Fibroblast of villous mesenchyme (primary cell): ENCODE data around the gene ST8SIA3. TPM values are rescaled to one million over a fixed set of nuclear protein-coding genes. Genes with fewer than 3 reads are reported as not detected.

Source experiments
- DNase-seq: peaks from one replicate; pipeline ENCODE4 v3.0.0-alpha.2; 2010; ENCODE audit warnings: low read depth
- H3K4me3 ChIP-seq: 2 replicates; pipeline ENCODE4 v1.5.1; 2011; ENCODE audit warnings: low read depth, mild to moderate bottlenecking, low read length
- total RNA-seq: library from RNA; depleted of rRNA; stranded (reverse); fragments of >200 nt; gene quantifications from 2 replicates; pipeline ENCODE4 v1.2.3, GENCODE V29; 2012
- TF ChIP-seq, protein P1 (sequence below): IDR thresholded peaks from 2 replicates; pipeline ENCODE4 v1.5.1; 2012; ENCODE audit warnings: low read depth, mild to moderate bottlenecking, low read length; ENCODE audit not compliant: insufficient read depth

The ST8SIA3 gene, protein sequence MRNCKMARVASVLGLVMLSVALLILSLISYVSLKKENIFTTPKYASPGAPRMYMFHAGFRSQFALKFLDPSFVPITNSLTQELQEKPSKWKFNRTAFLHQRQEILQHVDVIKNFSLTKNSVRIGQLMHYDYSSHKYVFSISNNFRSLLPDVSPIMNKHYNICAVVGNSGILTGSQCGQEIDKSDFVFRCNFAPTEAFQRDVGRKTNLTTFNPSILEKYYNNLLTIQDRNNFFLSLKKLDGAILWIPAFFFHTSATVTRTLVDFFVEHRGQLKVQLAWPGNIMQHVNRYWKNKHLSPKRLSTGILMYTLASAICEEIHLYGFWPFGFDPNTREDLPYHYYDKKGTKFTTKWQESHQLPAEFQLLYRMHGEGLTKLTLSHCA
- not detected in 2 replicates for total RNA-seq

DNA sequence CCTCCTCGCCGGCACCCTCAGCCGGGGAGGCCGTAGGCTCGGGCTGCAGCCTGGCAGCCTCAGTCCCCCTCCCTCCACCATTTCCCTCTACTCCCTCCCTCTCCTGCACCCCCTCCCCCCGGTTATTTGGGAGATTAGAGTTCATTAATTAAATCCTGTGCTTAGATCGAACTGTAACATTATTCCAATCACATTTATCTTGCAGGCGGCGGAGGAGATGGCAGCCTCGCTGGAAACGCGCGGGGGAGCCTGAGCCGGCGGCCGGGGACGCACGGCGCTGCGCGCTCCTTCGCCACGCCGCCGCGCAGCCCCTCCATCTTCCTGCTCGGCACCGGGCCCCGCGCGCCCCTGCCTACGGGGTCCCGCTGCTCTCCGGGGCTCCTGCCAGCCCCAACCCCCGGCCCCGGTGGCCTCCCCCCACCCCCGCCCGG lies at the start of gene ST8SIA3:
Gene ST8SIA3 (plus strand): TSS at position 287 of the 431 bp plus-strand sequence. CDS start 290 bp downstream, outside the sequence.
- DNase-seq, result no peak
- TF ChIP-seq, protein P1, sequence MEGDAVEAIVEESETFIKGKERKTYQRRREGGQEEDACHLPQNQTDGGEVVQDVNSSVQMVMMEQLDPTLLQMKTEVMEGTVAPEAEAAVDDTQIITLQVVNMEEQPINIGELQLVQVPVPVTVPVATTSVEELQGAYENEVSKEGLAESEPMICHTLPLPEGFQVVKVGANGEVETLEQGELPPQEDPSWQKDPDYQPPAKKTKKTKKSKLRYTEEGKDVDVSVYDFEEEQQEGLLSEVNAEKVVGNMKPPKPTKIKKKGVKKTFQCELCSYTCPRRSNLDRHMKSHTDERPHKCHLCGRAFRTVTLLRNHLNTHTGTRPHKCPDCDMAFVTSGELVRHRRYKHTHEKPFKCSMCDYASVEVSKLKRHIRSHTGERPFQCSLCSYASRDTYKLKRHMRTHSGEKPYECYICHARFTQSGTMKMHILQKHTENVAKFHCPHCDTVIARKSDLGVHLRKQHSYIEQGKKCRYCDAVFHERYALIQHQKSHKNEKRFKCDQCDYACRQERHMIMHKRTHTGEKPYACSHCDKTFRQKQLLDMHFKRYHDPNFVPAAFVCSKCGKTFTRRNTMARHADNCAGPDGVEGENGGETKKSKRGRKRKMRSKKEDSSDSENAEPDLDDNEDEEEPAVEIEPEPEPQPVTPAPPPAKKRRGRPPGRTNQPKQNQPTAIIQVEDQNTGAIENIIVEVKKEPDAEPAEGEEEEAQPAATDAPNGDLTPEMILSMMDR, result no peak
- no peak within 1 kb of the TSS for H3K4me3 ChIP-seq

DNA sequence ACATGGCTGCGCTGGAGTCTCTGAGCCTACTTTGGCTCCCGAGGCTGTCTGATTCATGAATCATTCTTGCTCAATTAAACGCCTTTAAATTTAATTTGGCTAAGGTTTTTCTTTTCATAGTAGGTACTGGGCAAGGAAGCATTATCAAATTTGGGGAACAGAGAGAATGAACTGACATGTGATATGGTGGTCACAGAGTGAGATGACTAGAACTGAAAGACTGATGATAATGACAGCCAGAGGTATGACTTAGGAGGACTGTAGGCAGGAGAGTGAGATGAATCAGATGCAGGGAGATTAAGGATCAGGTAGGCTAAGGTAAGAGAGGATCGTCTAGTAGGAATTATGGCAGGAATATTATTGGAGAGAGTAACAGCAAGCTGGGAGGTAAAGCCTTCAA lies 40.9 kb upstream of the ST8SIA3 start:
- TF ChIP-seq, protein P1, result no peak
- no peak for DNase-seq
- H3K4me3 ChIP-seq, result no peak overlapping the region

DNA sequence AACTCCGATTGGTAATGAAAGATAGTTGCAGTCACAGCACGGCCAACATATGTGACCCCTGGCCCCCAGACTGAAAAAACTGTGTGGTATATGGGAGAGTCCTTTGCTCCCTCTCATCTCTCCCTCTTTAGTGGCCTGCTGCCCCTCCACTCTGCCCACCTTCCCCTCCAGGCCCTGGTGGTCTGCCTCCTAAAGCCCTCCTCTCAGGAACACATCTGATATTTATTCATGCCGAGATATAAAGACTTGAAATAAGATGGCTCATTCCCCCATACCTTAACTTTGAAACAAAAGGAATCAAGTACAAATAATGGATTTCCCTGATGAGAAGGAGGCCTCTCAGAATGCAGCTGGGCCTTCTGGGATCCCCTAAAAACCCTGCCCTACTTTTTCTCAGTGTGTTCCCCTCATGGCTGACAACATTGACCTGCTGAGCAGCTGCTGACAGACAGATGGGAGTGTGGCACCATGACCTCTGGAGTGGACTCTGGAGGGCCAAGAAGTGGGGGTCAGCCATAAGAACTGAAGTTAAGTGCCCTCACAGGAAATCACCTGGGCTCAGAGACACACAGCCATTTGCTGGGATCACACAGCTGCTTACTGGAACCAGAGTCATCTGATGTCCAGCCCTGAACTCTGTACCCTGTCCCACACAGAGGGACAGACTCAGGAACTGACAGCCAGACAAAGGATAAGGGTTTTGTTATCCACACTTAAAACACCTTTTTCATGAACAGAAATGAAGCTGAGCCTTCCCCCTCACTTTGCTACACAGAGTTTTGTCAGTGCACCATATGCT lies 39.8 kb upstream of the ST8SIA3 start:
- TF ChIP-seq, protein P1, result no peak
- DNase-seq, result no peak
- H3K4me3 ChIP-seq, result no peak overlapping the region

DNA sequence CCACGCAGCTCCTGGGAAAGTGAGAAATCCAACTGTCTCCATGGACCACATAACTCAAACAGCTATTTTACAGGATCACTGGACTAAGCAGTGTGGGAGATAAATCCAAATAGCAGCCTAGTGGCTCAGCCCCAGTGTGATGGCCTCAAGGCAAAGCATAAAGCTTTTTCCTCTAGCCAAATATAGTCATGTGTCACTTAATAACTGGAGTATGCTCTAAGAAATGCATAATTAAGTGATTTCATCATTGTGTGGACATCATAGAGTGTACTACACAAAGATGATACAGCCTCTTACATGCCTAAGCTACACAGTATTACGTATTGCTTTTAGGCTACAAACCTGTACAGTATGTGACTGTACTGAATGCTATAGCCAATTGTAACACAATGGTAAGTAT lies 31.8 kb upstream of the ST8SIA3 start:
- H3K4me3 ChIP-seq, result no peak overlapping the region
- TF ChIP-seq, protein P1, result no peak
- no peak for DNase-seq

DNA sequence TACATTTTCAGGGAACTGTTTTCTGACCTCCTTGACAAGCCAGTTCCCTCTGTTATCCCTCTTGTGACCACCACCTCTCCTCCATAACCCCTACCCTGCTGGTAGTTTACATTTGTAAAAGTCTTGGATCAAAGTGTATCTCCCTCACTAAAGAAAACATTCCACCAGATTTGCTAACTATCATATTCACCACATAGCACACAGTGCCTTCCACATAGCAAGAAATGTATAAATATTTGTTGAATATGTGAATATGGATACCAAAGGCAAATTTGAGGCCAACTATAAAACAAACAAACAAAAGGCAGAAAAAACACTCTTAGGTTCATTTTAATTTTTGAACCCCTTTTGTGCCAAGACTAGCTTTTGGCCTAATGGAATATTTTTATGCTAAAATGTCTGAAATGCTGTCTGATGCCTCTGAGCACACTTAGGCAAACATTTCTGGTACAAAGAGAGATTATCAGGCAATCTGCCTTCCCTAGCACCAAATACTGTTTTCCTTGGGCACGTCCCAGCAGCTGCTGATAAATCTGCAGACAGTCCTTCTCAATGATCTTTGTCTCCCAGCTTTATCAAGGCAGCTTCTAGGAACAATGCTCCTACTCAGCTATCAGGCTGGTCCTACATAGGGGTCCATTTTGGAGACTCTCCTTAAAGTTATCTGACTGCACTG lies 26.7 kb upstream of the ST8SIA3 start:
- H3K4me3 ChIP-seq, result no peak overlapping the region
- TF ChIP-seq, protein P1, result no peak
- no peak for DNase-seq

DNA sequence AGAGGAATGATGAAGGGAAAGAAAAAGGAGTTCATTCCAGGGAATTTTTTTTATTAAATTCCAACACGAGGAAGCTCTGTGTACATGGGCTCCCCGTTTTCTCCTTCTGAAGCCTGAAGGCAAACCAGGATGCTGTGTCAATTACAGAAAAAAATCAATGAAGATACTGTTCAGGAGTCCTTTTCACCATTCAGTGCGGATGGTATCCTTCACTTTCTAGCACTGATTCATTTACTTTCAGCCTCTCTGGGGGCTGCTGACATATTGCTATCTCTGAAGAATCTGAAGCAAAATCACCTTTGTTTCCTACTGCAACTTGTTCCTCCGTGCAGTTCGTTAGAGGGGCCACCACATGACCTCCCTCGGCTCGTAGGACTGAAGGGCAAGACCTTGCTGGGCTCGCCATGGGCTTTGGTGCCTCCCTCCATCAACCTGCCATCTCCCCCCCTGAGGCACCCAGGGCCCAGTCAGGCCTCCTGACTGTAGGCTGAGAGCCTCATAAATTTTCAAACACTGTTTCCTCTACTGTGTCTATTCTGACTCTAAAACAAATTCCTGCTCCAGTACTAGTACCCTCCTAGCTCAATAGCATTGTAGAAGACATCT lies 25.5 kb upstream of the ST8SIA3 start:
- H3K4me3 ChIP-seq, result no peak overlapping the region
- no peak for DNase-seq
- TF ChIP-seq, protein P1, result no peak
